ENCODE results near the gene MAD1L1.

DNA sequence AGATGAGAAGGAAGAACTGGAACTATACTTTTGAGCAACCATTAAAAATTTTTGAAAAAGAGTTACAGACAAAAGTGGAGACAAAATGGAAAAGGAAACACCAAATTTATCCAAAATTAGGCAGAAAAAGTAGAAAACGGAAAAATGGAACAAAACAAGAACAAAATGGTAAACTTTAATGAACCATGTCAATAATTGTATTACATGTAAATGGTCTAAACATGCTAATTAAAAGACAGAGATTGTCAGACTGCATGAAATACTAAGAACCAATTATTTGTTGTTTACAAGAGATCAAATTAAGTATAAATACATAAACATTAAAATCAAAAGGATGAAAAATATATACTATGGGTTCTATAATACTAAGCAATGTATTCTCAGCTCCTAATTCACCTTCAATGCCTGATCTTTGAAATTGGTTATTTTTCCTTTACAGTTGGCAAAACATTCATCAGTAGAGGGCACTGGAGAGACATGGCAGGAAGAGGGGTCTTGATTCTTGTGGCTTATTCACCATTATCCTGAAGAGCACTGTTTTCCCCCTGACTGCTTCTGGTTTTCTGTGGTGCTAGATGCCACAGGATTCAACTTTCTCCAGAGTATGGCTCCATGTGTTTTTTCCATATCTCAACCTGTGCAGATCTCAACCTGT, 437.7 kb downstream of the MAD1L1 start:
- TF ChIP-seq, protein P1, sequence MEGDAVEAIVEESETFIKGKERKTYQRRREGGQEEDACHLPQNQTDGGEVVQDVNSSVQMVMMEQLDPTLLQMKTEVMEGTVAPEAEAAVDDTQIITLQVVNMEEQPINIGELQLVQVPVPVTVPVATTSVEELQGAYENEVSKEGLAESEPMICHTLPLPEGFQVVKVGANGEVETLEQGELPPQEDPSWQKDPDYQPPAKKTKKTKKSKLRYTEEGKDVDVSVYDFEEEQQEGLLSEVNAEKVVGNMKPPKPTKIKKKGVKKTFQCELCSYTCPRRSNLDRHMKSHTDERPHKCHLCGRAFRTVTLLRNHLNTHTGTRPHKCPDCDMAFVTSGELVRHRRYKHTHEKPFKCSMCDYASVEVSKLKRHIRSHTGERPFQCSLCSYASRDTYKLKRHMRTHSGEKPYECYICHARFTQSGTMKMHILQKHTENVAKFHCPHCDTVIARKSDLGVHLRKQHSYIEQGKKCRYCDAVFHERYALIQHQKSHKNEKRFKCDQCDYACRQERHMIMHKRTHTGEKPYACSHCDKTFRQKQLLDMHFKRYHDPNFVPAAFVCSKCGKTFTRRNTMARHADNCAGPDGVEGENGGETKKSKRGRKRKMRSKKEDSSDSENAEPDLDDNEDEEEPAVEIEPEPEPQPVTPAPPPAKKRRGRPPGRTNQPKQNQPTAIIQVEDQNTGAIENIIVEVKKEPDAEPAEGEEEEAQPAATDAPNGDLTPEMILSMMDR (IDR thresholded peaks at IDR 0.05), result no peak
- TF ChIP-seq POLR2AphosphoS5 (IDR thresholded peaks at IDR 0.05), result no peak
- no peak for TF ChIP-seq EP300 (IDR thresholded peaks at IDR 0.05)
